ENCODE results near the gene SCN8A. TPM values are rescaled to one million over a fixed set of nuclear protein-coding genes. Genes with fewer than 3 reads are reported as not detected.

SCN8A gene
- polyA plus RNA-seq, 1 experiment = 9.6 TPM

GRCh38 chr12:51811203-51812202 lies 220.5 kb downstream of the SCN8A start:
- TF ChIP-seq CTCF (IDR thresholded peaks at IDR 0.05; ENCODE audit: low read depth, low read length) = no peak
- Histone ChIP-seq H3K27ac (ENCODE audit: low read depth, low read length) (no peak overlapping the region), H3K9me3 (ENCODE audit: control insufficient read depth, insufficient read depth, low read length) (no peaks in the 10 kb centered on the region; the same call in 1 of the 2 replicates), H3K27me3 (ENCODE audit: control insufficient read depth, insufficient read depth, low read length) (no peaks in the 10 kb centered on the region), H3K4me3 (ENCODE audit: low read depth, low read length) (no peak overlapping the region)
- ChIA-PET CTCF (interaction anchor here (0.7 to 1.3 kb wide), 2 partner anchors 206 to 390 kb away, joined by 3 read pairs; no protein-coding TSS in a partner anchor), POLR2A (no interaction called here)
- no peak for DNase-seq (ENCODE audit: low read depth, low spot score)

GRCh38 chr12:51812871-51813270 lies 221.8 kb downstream of the SCN8A start:
- POLR2A ChIA-PET = no interaction called here
- no peak for DNase-seq (ENCODE audit: low read depth, low spot score)
- CTCF ChIA-PET = interaction anchor here (0.8 to 1.6 kb wide), 7 partner anchors 11 to 391 kb away, joined by 3 to 7 read pairs (median 3); no protein-coding TSS in a partner anchor

GRCh38 chr12:51813931-51814310 lies 222.9 kb downstream of the SCN8A start:
- peak overlapping the region; percentile 39; the same call in 1 of the 2 replicates for H3K4me3 ChIP-seq (ENCODE audit: low read depth, low read length)
- no peak for TF ChIP-seq CTCF (IDR thresholded peaks at IDR 0.05; ENCODE audit: low read depth, low read length)
- no peaks in the 10 kb centered on the region; the same call in 1 of the 2 replicates for H3K9me3 ChIP-seq (ENCODE audit: control insufficient read depth, insufficient read depth, low read length)
- ChIA-PET POLR2A (interaction anchor here (0.6 to 0.9 kb wide), 2 partner anchors 42 to 385 kb away, joined by 3 read pairs; no protein-coding TSS in a partner anchor), CTCF (interaction anchor here (0.7 to 1.6 kb wide), 10 partner anchors 10 to 393 kb away, joined by 3 to 7 read pairs (median 3); no protein-coding TSS in a partner anchor)
- H3K27ac ChIP-seq (ENCODE audit: low read depth, low read length) = no peak overlapping the region
- DNase-seq (ENCODE audit: low read depth, low spot score) = no peak
- H3K27me3 ChIP-seq (ENCODE audit: control insufficient read depth, insufficient read depth, low read length) = no peaks in the 10 kb centered on the region

More at GRCh38 chr12:51812871-51813270, 221.8 kb downstream of the SCN8A start:
- no peak overlapping the region for H3K4me3 ChIP-seq (ENCODE audit: low read depth, low read length)
- no peaks in the 10 kb centered on the region; the same call in 1 of the 2 replicates for H3K9me3 ChIP-seq (ENCODE audit: control insufficient read depth, insufficient read depth, low read length)
- no peak for TF ChIP-seq CTCF (IDR thresholded peaks at IDR 0.05; ENCODE audit: low read depth, low read length)
- H3K27me3 ChIP-seq (ENCODE audit: control insufficient read depth, insufficient read depth, low read length) = no peaks in the 10 kb centered on the region
- no peak overlapping the region for H3K27ac ChIP-seq (ENCODE audit: low read depth, low read length)

- H3K4me3 ChIP-seq (ENCODE audit: low read depth, low read length) = peak overlapping the region; percentile 39
- no peaks in the 10 kb centered on the region; the same call in 1 of the 2 replicates for H3K9me3 ChIP-seq (ENCODE audit: control insufficient read depth, insufficient read depth, low read length)
- POLR2A ChIA-PET = interaction anchor here (0.9 kb wide), 1 partner anchor 385 kb away, joined by 3 read pairs; no protein-coding TSS in a partner anchor
- CTCF ChIA-PET = interaction anchor here (0.6 to 1.6 kb wide), 9 partner anchors 10 to 394 kb away, joined by 3 to 7 read pairs (median 3); no protein-coding TSS in a partner anchor
- DNase-seq (ENCODE audit: low read depth, low spot score) = peak; percentile 26
- H3K27ac ChIP-seq (ENCODE audit: low read depth, low read length) = no peak overlapping the region
- no peaks in the 10 kb centered on the region for H3K27me3 ChIP-seq (ENCODE audit: control insufficient read depth, insufficient read depth, low read length)
- peak; percentile 59 for TF ChIP-seq CTCF (IDR thresholded peaks at IDR 0.05; ENCODE audit: low read depth, low read length)
These were observed 223.5 kb downstream of the SCN8A start for GRCh38 chr12:51814311-51815088.
